Measurements from ENCODE around the gene INKA1. TPM values are rescaled to one million over a fixed set of nuclear protein-coding genes. Genes with fewer than 3 reads are reported as not detected.

Gene INKA1
- total and polyA plus RNA-seq, 4 donors, result 0.84 to 4.2 (median 1.2) TPM

- Histone ChIP-seq H3K4me1 (ENCODE audit: control insufficient read depth in 4 of 4, insufficient read depth in 4 of 4, low read length in 3 of 4) (peaks cover 0 to 16% (median 9%) of the 10 kb centered on the region in 4 donors), H3K36me3 (ENCODE audit: control insufficient read depth in 4 of 4, insufficient read depth in 3 of 4, low read depth in 1 of 4, low read length in 3 of 4) (peaks cover 0 to 2% (median 0%) of the 10 kb centered on the region in 4 donors), H3K9ac (ENCODE audit: low read depth in 1 of 2, low read length in 2 of 2) (no peak overlapping the region), H3K4me3 (ENCODE audit: low read depth in 1 of 3, low read length in 3 of 3) (no peak overlapping the region), H3K27me3 (ENCODE audit: control insufficient read depth in 4 of 4, insufficient read depth in 4 of 4, low read length in 3 of 4) (no peaks in the 10 kb centered on the region), H3K27ac (ENCODE audit: low read depth in 1 of 2, low read length in 2 of 2) (no peak overlapping the region), H3K9me3 (ENCODE audit: control insufficient read depth in 4 of 4, low read length in 3 of 4) (no peaks in the 10 kb centered on the region)
- DNase-seq (ENCODE audit: low spot score), result no peak
- no peak for TF ChIP-seq FOXA2 (IDR thresholded peaks at IDR 0.05)
- TF ChIP-seq, protein P1, sequence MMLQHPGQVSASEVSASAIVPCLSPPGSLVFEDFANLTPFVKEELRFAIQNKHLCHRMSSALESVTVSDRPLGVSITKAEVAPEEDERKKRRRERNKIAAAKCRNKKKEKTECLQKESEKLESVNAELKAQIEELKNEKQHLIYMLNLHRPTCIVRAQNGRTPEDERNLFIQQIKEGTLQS (IDR thresholded peaks at IDR 0.05), result no peak
- TF ChIP-seq, protein P2, sequence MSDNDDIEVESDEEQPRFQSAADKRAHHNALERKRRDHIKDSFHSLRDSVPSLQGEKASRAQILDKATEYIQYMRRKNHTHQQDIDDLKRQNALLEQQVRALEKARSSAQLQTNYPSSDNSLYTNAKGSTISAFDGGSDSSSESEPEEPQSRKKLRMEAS (IDR thresholded peaks at IDR 0.05), result no peak
- no peak for TF ChIP-seq NR2F2 (IDR thresholded peaks at IDR 0.05)
- no peak for TF ChIP-seq REST (IDR thresholded peaks at IDR 0.05)
- TF ChIP-seq HNF4A (conservative IDR thresholded peaks at IDR 0.05), result no peak
- no peak for TF ChIP-seq GABPA (IDR thresholded peaks at IDR 0.05 in 1 of 2, conservative IDR thresholded peaks at IDR 0.05 in 1 of 2)
- WGBS, result 90% methylated on average over 5 of the region's 5 CpGs
Observed at GRCh38 chr3:49787536-49787935, 15.5 kb upstream of the INKA1 start.

- H3K9me3 ChIP-seq (ENCODE audit: control insufficient read depth in 4 of 4, low read length in 3 of 4), result no peaks in the 10 kb centered on the region
- no peak overlapping the region for H3K9ac ChIP-seq (ENCODE audit: low read depth in 1 of 2, low read length in 2 of 2)
- peaks cover 0 to 16% (median 9%) of the 10 kb centered on the region in 4 donors for H3K4me1 ChIP-seq (ENCODE audit: control insufficient read depth in 4 of 4, insufficient read depth in 4 of 4, low read length in 3 of 4)
- H3K4me3 ChIP-seq (ENCODE audit: low read depth in 1 of 3, low read length in 3 of 3), result no peak overlapping the region
- 99% methylated on average over 2 of the region's 2 CpGs for WGBS
- no peaks in the 10 kb centered on the region for H3K27me3 ChIP-seq (ENCODE audit: control insufficient read depth in 4 of 4, insufficient read depth in 4 of 4, low read length in 3 of 4)
- peaks cover 0 to 2% (median 0%) of the 10 kb centered on the region in 4 donors for H3K36me3 ChIP-seq (ENCODE audit: control insufficient read depth in 4 of 4, insufficient read depth in 3 of 4, low read depth in 1 of 4, low read length in 3 of 4)
- TF ChIP-seq RAD21 (IDR thresholded peaks at IDR 0.05) (no peak), SP1 (IDR thresholded peaks at IDR 0.05) (no peak), ZBTB33 (IDR thresholded peaks at IDR 0.05) (no peak), FOXA2 (IDR thresholded peaks at IDR 0.05) (no peak), HNF4G (IDR thresholded peaks at IDR 0.05) (no peak), JUND (IDR thresholded peaks at IDR 0.05) (no peak), NR2F2 (IDR thresholded peaks at IDR 0.05) (no peak), CTCF (IDR thresholded peaks at IDR 0.05; ENCODE audit: low read depth, low read length, missing input control) (no peak), YY1 (IDR thresholded peaks at IDR 0.05) (no peak), HNF4A (conservative IDR thresholded peaks at IDR 0.05) (no peak), TAF1 (conservative IDR thresholded peaks at IDR 0.05) (no peak), GABPA (IDR thresholded peaks at IDR 0.05 in 1 of 2, conservative IDR thresholded peaks at IDR 0.05 in 1 of 2) (no peak), RXRA (IDR thresholded peaks at IDR 0.05) (no peak), EGR1 (IDR thresholded peaks at IDR 0.05; ENCODE audit: low read depth in 2 of 2) (no peak), FOXA1 (IDR thresholded peaks at IDR 0.05) (no peak), REST (IDR thresholded peaks at IDR 0.05) (no peak)
- TF ChIP-seq, protein P1 (IDR thresholded peaks at IDR 0.05), result no peak
- TF ChIP-seq, protein P2 (IDR thresholded peaks at IDR 0.05), result no peak
- DNase-seq (ENCODE audit: low spot score), result no peak
- no peak overlapping the region for H3K27ac ChIP-seq (ENCODE audit: low read depth in 1 of 2, low read length in 2 of 2)
Observed at GRCh38 chr3:49788056-49788455, 15.0 kb upstream of the INKA1 start.

Data from liver (tissue), 9 donors.